Measurements from ENCODE around the gene SMYD1.
A peak's percentile ranks its signal among the peaks of the same experiment; 100 is the strongest.

Gene SMYD1

DNA sequence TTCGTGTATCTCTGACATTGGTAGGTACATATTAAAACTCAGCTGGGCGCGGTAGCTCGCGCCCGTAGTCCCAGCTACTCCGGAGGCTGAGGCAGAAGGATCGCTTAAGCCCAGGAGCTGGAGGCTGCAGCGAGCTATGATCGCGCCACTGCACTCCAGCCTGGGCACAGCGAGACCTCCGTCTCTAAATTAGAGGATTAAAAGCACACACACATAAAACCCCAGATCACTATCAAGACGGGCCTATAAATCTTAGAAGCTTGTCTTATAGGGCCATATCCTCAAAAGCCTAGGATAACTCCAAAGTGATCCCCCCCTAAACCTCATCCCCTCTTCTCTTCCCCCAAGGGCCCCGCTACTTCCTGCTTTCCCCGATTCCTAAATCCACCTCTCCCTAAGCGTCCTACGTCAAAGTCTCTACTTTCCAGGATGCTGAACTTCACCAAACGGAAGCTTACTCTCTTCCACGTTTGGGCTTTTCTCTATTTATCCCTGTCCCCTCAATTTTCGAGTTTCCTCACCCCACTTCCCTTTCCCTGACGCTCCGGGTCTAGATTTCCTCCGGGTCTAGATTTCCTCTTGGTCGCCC, 12.7 kb upstream of the SMYD1 start:
- peak; percentile 32 for DNase-seq (ENCODE audit: extremely low spot score)

DNA sequence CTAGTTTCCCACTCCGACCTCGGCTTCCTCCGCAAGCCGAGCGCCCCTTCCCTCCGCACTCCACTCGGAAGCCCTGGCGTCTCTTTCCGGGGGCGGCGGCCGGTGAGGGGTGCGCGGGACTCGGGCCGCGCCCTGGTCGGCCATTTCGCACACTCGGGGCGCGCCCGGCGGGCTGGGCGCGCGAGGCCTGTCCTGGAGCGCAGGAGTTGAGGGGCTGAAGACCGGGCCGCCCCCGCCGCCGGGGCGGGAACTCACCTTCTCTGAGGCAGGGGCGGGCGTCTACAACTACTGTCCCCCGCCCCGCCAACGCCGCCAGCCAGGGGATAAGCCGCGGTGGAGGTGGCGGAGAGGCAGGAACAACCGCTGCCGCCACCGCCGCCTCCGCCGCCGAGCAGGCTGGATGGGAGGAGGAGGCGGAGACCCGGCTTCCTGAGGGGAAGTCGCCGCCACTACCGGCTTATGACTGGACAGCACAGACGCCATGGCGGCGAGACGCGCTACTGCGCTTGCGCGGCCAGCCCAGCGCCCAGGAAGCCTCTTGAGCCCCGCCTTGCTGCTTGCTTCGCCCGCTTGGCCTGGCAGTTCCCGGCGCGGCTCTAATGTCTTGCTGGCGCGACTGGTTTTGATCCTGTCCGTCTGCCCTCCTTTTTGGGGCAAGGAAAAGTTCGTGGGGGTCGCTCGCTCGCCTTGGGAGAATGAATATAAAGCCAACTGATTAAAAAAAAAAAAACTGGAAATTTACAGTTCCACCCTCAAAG, 12.1 kb upstream of the SMYD1 start, which contains the start of gene KRCC1:
Gene KRCC1, minus strand, starts transcription at position 413 of the 758 bp plus-strand sequence. CDS start 27,220 bp downstream, outside the sequence.
- TF ChIP-seq LEF1 (IDR thresholded peaks at IDR 0.05; ENCODE audit: borderline replicate concordance) (no peak), SP1 (IDR thresholded peaks at IDR 0.05) (no peak), BHLHE40 (IDR thresholded peaks at IDR 0.05; ENCODE audit: borderline replicate concordance) (no peak), ARNT (IDR thresholded peaks at IDR 0.05) (no peak), L3MBTL2 (conservative IDR thresholded peaks at IDR 0.05) (peak; percentile 46; the same call in 1 of the 2 replicates)
- ChIA-PET POLR2A (interaction anchor here (1.1 to 1.8 kb wide), 2 partner anchors 10 to 27 kb away, joined by 3 to 4 read pairs; no protein-coding TSS in a partner anchor), CTCF (interaction anchor here (0.7 kb wide), 1 partner anchor 1466 kb away, joined by 6 read pairs; no protein-coding TSS in a partner anchor)
- peak; percentile 95 for DNase-seq (ENCODE audit: extremely low spot score)

More for the DNA sequence above, 12.7 kb upstream of the SMYD1 start:
- ChIA-PET CTCF (interaction anchor here (0.7 kb wide), 1 partner anchor 1466 kb away, joined by 6 read pairs; no protein-coding TSS in a partner anchor), POLR2A (interaction anchor here (1.0 to 1.8 kb wide), 3 partner anchors 10 to 26 kb away, joined by 3 to 4 read pairs (median 3); no protein-coding TSS in a partner anchor)
- no peak for TF ChIP-seq NFRKB (IDR thresholded peaks at IDR 0.05)
- TF ChIP-seq FOXK2 (IDR thresholded peaks at IDR 0.05) = no peak
- no peak for TF ChIP-seq ARNT (IDR thresholded peaks at IDR 0.05)
- no peak for TF ChIP-seq CTBP1 (IDR thresholded peaks at IDR 0.05; ENCODE audit: borderline replicate concordance)
- TF ChIP-seq ELF4 (IDR thresholded peaks at IDR 0.05) = no peak
- TF ChIP-seq TARDBP (IDR thresholded peaks at IDR 0.05) = no peak
- no peak for TF ChIP-seq HDGF (IDR thresholded peaks at IDR 0.05; ENCODE audit: borderline replicate concordance)
- no peak for TF ChIP-seq SP1 (IDR thresholded peaks at IDR 0.05)
- no peak for TF ChIP-seq L3MBTL2 (conservative IDR thresholded peaks at IDR 0.05)
- no peak for TF ChIP-seq ZNF384 (IDR thresholded peaks at IDR 0.05)
- TF ChIP-seq SUZ12 (IDR thresholded peaks at IDR 0.05) = no peak
- no peak for TF ChIP-seq FOXA1 (IDR thresholded peaks at IDR 0.05)
- no peak for TF ChIP-seq BHLHE40 (IDR thresholded peaks at IDR 0.05; ENCODE audit: borderline replicate concordance)
- TF ChIP-seq LEF1 (IDR thresholded peaks at IDR 0.05; ENCODE audit: borderline replicate concordance) = no peak
- no peak for TF ChIP-seq FOXM1 (IDR thresholded peaks at IDR 0.05; ENCODE audit: borderline replicate concordance)
- TF ChIP-seq, protein P1, sequence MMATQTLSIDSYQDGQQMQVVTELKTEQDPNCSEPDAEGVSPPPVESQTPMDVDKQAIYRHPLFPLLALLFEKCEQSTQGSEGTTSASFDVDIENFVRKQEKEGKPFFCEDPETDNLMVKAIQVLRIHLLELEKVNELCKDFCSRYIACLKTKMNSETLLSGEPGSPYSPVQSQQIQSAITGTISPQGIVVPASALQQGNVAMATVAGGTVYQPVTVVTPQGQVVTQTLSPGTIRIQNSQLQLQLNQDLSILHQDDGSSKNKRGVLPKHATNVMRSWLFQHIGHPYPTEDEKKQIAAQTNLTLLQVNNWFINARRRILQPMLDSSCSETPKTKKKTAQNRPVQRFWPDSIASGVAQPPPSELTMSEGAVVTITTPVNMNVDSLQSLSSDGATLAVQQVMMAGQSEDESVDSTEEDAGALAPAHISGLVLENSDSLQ (IDR thresholded peaks at IDR 0.05) = no peak

DNA sequence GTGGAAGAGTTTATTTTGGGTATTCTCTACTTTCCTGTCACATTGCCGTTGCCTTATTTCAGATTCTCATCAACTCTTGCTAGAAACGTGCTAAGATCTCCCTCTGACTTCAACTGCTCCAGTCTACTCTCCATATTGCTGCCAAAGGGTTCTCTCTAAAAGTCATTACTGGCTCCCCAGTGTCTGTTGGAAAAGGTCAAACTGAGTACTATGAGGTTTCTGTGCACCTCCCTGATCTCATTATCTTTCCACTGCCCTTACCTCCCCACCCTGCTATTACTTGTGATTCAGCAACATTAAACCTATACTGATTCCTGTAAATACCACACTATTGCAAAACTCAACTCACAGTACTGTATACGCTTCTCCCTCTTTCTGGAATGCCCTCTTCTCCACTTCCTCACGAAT, 10.2 kb upstream of the SMYD1 start:
- no peak for TF ChIP-seq SUZ12 (IDR thresholded peaks at IDR 0.05)
- TF ChIP-seq, protein P1 (IDR thresholded peaks at IDR 0.05) = no peak
- TF ChIP-seq ELF4 (IDR thresholded peaks at IDR 0.05) = no peak
- TF ChIP-seq FOXM1 (IDR thresholded peaks at IDR 0.05; ENCODE audit: borderline replicate concordance) = no peak
- no peak for TF ChIP-seq BHLHE40 (IDR thresholded peaks at IDR 0.05; ENCODE audit: borderline replicate concordance)
- no peak for TF ChIP-seq CTBP1 (IDR thresholded peaks at IDR 0.05; ENCODE audit: borderline replicate concordance)
- no peak for TF ChIP-seq HDGF (IDR thresholded peaks at IDR 0.05; ENCODE audit: borderline replicate concordance)
- TF ChIP-seq TARDBP (IDR thresholded peaks at IDR 0.05) = no peak
- no peak for TF ChIP-seq ARNT (IDR thresholded peaks at IDR 0.05)
- no peak for TF ChIP-seq ZNF384 (IDR thresholded peaks at IDR 0.05)
- no peak for TF ChIP-seq FOXA1 (IDR thresholded peaks at IDR 0.05)
- TF ChIP-seq NFRKB (IDR thresholded peaks at IDR 0.05) = no peak
- TF ChIP-seq FOXK2 (IDR thresholded peaks at IDR 0.05) = no peak
- TF ChIP-seq L3MBTL2 (conservative IDR thresholded peaks at IDR 0.05) = no peak
- no peak for TF ChIP-seq SP1 (IDR thresholded peaks at IDR 0.05)
- TF ChIP-seq LEF1 (IDR thresholded peaks at IDR 0.05; ENCODE audit: borderline replicate concordance) = no peak
- ChIA-PET CTCF (no interaction called here), POLR2A (no interaction called here)
- DNase-seq (ENCODE audit: extremely low spot score) = no peak

DNA sequence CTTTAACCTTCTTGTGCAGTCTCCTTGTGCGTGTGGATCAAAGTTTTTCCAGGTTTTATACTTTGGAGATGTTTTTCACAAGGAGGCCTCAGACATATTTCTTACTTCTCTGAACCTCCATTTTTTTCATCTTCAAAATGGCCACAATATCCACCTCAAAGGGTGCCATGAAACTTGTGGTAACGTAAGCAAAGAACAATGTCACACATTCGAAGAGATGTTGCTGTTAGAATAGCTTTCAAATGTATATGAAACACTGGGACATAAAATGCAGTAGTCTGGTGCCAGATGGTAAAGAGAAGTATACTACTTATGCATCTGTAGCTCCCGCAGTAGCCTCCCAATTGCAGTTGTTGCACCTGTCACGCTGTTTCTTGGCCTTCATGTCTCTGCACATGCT, 9.4 kb upstream of the SMYD1 start:
- ChIA-PET POLR2A (no interaction called here), CTCF (no interaction called here)
- no peak for DNase-seq (ENCODE audit: extremely low spot score)
- TF ChIP-seq SUZ12 (IDR thresholded peaks at IDR 0.05) (no peak), BHLHE40 (IDR thresholded peaks at IDR 0.05; ENCODE audit: borderline replicate concordance) (no peak), TARDBP (IDR thresholded peaks at IDR 0.05) (no peak), ELF4 (IDR thresholded peaks at IDR 0.05) (no peak), ZNF384 (IDR thresholded peaks at IDR 0.05) (no peak), HDGF (IDR thresholded peaks at IDR 0.05; ENCODE audit: borderline replicate concordance) (no peak), CTBP1 (IDR thresholded peaks at IDR 0.05; ENCODE audit: borderline replicate concordance) (no peak), SP1 (IDR thresholded peaks at IDR 0.05) (no peak), FOXK2 (IDR thresholded peaks at IDR 0.05) (no peak), FOXA1 (IDR thresholded peaks at IDR 0.05) (no peak), L3MBTL2 (conservative IDR thresholded peaks at IDR 0.05) (no peak), NFRKB (IDR thresholded peaks at IDR 0.05) (no peak)
- TF ChIP-seq, protein P1 (IDR thresholded peaks at IDR 0.05) = no peak
